Kidney (tissue), 14 donors: ENCODE results near the gene SLC13A1. TPM values are rescaled to one million over a fixed set of nuclear protein-coding genes. Genes with fewer than 3 reads are reported as not detected.

ENCODE experiments used
- DNase-seq, 5 donors: peaks; one replicate each; pipeline ENCODE4 v3.0.0-alpha.2; 2013 to 2020
- FAIRE-seq: peaks from 2 replicates; lab custom pipeline; 2012; peaks lifted over from hg19 to GRCh38; lab: Jason Lieb, UNC
- H3K27ac ChIP-seq, 2 donors: one replicate each; pipeline ENCODE4 v1.7.0; 2013; ENCODE audit warnings: low read depth in 2 of 2, low read length in 2 of 2, inconsistent platforms in 1 of 2
- H3K27me3 ChIP-seq: one replicate; pipeline ENCODE4 v1.7.1; 2013; ENCODE audit warnings: low read length, inconsistent platforms; ENCODE audit not compliant: control insufficient read depth, insufficient read depth
- H3K36me3 ChIP-seq, 3 donors: one replicate each; pipeline versions ENCODE4 v1.7.0 to v1.7.1; 2013; ENCODE audit warnings: low read length in 3 of 3, control low read depth in 1 of 3, inconsistent platforms in 1 of 3; ENCODE audit not compliant: insufficient read depth in 3 of 3, control insufficient read depth in 2 of 3
- H3K4me1 ChIP-seq, 3 donors: one replicate each; pipeline versions ENCODE4 v1.7.0 to v1.7.1; 2013; ENCODE audit warnings: low read length in 3 of 3, inconsistent platforms in 1 of 3, low read depth in 1 of 3; ENCODE audit not compliant: control insufficient read depth in 2 of 3, insufficient read depth in 2 of 3
- H3K4me3 ChIP-seq, 3 donors: one replicate each; pipeline versions ENCODE4 v1.7.0 to v1.8.1; 2013; ENCODE audit warnings: low read length in 3 of 3, control low read depth in 1 of 3, inconsistent platforms in 1 of 3
- H3K9ac ChIP-seq, 3 donors: one replicate each; pipeline versions ENCODE4 v1.7.0 to v1.7.1; 2013; ENCODE audit warnings: low read length in 3 of 3, control low read depth in 1 of 3, inconsistent platforms in 1 of 3
- H3K9me3 ChIP-seq, 3 donors: one replicate each; pipeline versions ENCODE4 v1.7.0 to v1.7.1; 2013; ENCODE audit warnings: low read length in 3 of 3, control low read depth in 1 of 3, inconsistent platforms in 1 of 3; ENCODE audit not compliant: control insufficient read depth in 2 of 3, insufficient read depth in 1 of 3
- CTCF ChIP-seq: IDR thresholded peaks from 3 replicates; pipeline ENCODE4 v1.5.1; 2012; ENCODE audit warnings: mild to moderate bottlenecking, moderate library complexity, borderline replicate concordance; ENCODE audit not compliant: insufficient read depth; ENCODE audit errors: extremely low read depth
- intact Hi-C: fragments of 100-400 bp; cut with DNase I; formaldehyde crosslinking; loops from one replicate; pipeline ENCODE4 v1.11.1; 2022
- polyA plus RNA-seq: library from polyadenylated mRNA; stranded (reverse); fragments of 350-450 nt; fragmentation: Illumina TruSeq; extraction: RNeasy Lipid Tissue Mini Kit (QIAGEN cat#74804); gene quantifications from one replicate; pipeline ENCODE4 v1.2.3, GENCODE V29; 2014; ENCODE audit warnings: low read depth, low replicate concordance; ENCODE audit not compliant: insufficient read depth
- total RNA-seq: library from RNA; stranded (reverse); fragmentation: NEBNext Ultra II Directional; extraction: Animal tissue kit (Norgen Biotek cat#: 25700); gene quantifications from one replicate; pipeline ENCODE4 v1.2.1, GENCODE V29; 2021
- donor health status: control.
- donor health status: control.
- donor health status: control.
- donor health status: control.
- donor health status: control.
- donor health status: DM: yes; HTN: yes; CAD: no.
- donor health status: Normal renal cell carcinoma (clear cell type).

SLC13A1 gene
- total and polyA plus RNA-seq, 2 donors from 2014 or later: 10.1 to 17.0 TPM

- no peaks in the 10 kb centered on the region for H3K4me1 ChIP-seq
- intact Hi-C loops: no loop called here
- H3K27ac ChIP-seq: no peak overlapping the region
- no peaks in the 10 kb centered on the region for H3K27me3 ChIP-seq
- FAIRE-seq (no peak), DNase-seq (peak in 1 of 5 donors; percentile 34)
- no peaks in the 10 kb centered on the region for H3K9me3 ChIP-seq
- no peak for TF ChIP-seq CTCF
- peaks cover 0 to 7% (median 0%) of the 10 kb centered on the region in 3 donors for H3K36me3 ChIP-seq
- H3K4me3 ChIP-seq: no peak overlapping the region
- H3K9ac ChIP-seq: no peak overlapping the region
Observed at GRCh38 chr7:123170333-123171246, 29.2 kb downstream of the SLC13A1 start.

- peaks cover 0 to 7% (median 0%) of the 10 kb centered on the region in 3 donors for H3K36me3 ChIP-seq
- TF ChIP-seq CTCF: no peak
- H3K9ac ChIP-seq: no peak overlapping the region
- no peak overlapping the region for H3K27ac ChIP-seq
- H3K9me3 ChIP-seq: no peaks in the 10 kb centered on the region
- intact Hi-C loops: no loop called here
- no peak for DNase-seq
- FAIRE-seq: no peak
- no peak overlapping the region for H3K4me3 ChIP-seq
- H3K27me3 ChIP-seq: no peaks in the 10 kb centered on the region
- no peaks in the 10 kb centered on the region for H3K4me1 ChIP-seq
Observed at GRCh38 chr7:123169065-123169464, 30.7 kb downstream of the SLC13A1 start.

- Histone ChIP-seq H3K36me3 (no peaks in the 10 kb centered on the region), H3K27me3 (no peaks in the 10 kb centered on the region), H3K9me3 (no peaks in the 10 kb centered on the region), H3K27ac (no peak overlapping the region), H3K9ac (no peak overlapping the region), H3K4me1 (no peaks in the 10 kb centered on the region), H3K4me3 (no peak overlapping the region)
- FAIRE-seq: no peak
- no peak for TF ChIP-seq CTCF
- DNase-seq: no peak
- intact Hi-C loops: no loop called here
Observed at GRCh38 chr7:123157606-123158005, 42.2 kb downstream of the SLC13A1 start.
